Activated CD4-positive, alpha-beta T cell treated with anti-CD3 and anti-CD28 coated beads, Interleukin-2, Interleukin-4, amounts not matched to agents 100 ng/mL and 50 ng/mL, durations not matched to agents 16 hours and 8 hours (primary cell): ENCODE results near the gene PGGHG.

Experiments used
- DNase-seq: peaks from one replicate; pipeline ENCODE4 v3.0.0-alpha.2; 2020; ENCODE audit warnings: low spot score

PGGHG gene

DNA sequence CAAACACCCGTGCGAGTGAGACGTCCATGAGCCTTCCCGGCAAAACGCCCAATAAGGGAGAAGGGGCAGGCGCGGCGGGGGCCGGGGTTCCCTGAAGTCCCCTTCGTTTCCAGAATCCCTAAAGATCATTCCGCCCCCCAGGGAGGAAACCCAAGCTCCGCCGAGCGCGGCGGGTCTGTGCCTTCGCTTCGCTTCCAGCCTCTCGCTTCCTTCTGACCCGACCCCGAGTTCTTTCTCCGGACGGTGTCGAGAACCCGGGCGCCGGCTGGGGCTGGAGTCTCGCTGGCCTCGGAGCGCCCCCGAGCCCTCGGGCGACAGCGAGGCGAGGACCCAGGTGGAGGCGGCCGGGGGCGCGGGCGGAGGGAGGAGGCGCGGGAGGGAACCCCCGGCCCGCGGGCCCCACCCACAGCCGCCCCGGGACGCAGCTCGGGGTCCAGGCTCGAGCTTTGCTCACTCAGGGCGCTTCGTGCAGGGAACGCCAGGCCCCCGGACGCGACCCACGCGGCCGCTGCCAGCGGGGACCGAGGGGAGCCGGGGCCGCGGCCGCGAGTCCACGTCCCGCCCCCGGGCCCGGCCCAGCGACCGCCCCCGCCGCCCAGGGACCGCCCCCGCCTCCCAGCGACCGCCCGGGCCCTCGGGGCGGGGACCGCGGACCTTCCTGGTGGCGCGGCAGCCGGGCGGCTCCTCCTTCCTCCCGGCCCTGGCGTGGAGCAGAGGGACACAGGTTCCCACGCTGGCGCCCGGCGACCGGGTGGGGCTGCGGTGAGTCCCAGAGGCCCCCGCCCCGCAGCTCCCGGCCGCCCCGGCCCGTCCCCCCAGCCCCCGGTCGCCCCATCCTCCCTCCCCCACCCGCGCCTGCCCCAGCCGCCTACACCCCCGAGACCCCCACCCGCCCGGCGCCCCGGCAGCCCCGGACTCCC is at the start of gene PGGHG:
PGGHG (plus strand) TSS at position 649 of the 920 bp plus-strand sequence. CDS start 691 bp downstream, outside the sequence.
- no peak for DNase-seq

DNA sequence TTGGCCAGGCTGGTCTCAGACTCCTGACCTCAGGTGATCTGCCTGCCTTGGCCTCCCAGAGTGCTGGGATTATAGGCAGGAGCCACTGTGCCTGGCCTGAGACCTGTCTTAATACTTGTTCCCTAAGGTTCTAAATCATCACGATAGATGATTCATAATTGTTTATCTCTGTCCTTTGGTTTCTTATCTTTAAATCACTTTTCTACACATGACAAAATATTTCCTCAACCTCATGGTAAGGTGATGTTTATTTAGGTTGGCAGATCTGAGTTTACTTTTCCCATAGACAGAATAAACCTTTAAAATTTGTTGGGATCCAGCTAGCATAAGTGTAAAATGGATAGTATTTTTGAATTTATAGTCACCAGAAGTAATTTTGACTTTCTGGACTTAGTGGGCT is 48.6 kb upstream of the PGGHG start:
- no peak for DNase-seq

GRCh38 chr11:241634-242033 is 47.3 kb upstream of the PGGHG start:
- DNase-seq: no peak

DNA sequence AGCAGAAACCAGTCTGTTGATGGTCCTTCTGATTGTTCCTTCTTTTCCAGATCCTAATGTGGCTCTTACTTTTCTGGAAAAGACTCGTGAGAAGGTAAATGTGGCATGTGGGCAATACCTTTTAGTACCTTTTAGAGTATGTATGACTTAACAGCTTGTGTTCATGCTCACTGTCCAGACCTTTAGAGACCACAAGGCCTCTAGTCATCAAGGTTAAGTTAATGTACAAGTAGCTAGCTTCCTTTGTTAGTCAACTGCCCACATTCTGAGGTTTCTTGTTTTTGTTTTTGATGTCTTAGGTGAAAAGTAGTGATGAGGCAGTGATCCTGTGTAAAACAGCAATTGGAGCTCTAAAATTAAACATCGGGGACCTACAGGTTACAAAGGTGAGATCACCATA is 44.5 kb upstream of the PGGHG start:
- no peak for DNase-seq

DNA sequence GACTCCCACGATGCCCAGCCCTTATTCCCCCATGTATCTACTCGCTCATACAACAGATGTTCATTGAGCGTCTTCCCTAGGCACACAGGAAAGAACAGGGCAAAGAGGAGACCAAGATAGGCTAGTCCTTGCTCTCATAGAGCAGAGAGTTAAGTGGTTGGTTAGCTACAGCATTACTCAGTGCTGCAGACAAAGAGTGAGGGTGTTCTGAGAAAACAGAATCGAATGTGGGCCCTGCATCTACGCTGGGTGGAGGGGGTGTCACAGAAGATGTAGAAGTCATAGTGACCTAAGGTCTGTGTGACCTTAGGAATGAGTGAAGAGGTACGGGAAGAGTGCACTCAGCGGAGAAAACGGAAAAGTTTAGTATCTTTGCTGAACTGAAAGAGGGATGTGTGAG is 39.9 kb upstream of the PGGHG start:
- DNase-seq: no peak

DNA sequence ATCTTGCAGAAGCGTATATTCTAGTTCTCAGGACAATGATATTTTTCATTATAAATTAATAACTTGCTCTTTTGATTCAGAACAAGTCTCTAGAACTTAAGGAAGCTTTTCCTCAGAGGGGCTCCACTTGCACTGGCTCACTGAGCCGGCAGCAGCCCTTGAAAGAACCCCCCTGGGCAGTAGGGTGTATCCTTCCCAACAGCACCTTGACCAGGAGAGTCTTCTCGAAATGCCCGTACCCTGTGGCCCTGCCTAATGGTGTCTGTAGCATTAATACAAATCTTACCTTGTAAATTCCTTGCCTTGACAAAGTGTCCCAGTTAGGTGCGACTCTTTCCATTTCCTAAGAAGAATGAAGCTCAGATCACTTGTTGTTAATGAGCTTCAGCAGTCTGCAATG is 38.7 kb upstream of the PGGHG start:
- DNase-seq: no peak

DNA sequence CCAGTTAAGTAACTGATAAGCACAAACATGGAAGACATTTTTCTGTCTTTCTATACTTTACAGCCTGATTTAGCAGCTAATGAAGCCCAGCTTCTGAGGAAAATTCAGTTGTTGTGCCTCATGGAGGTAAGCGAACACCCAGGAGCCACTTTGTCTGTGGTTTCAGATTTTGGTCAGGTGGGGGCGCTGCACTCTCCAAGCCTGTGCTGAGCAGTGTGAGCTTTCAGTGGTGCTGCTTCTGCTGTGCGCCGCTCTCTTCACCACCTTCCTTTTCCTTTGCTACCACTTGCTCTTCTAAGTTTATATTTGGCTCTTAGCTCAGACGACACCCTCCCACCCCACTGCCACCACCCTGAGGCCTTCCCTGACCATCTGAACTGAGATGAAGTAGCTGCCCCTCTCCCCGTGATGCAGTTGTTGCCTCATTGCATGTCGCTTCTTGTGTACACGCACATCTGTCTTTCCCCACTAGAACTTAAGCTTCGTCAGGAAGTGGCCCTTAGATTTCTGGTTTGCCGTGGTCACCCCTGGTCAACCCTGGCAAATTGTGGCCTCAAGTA is 38.1 kb upstream of the PGGHG start:
- DNase-seq: peak; percentile 62

DNA sequence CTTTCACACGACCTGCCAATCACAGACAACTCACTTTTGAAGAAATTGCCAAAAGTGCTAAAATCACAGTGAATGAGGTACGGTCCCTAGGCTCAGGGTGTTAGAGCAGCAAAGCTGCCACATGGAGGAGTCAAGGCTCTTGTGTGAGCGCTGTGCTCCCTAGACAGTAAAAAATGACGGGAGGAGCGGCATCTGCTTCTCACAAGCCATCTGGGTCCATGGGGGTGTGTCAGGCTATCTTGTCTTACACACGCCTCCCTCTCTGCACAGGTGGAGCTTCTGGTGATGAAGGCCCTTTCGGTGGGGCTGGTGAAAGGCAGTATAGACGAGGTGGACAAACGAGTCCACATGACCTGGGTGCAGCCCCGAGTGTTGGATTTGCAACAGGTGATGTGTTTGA is 37.4 kb upstream of the PGGHG start:
- DNase-seq: no peak

GRCh38 chr11:252666-253065 is 36.3 kb upstream of the PGGHG start:
- no peak for DNase-seq

DNA sequence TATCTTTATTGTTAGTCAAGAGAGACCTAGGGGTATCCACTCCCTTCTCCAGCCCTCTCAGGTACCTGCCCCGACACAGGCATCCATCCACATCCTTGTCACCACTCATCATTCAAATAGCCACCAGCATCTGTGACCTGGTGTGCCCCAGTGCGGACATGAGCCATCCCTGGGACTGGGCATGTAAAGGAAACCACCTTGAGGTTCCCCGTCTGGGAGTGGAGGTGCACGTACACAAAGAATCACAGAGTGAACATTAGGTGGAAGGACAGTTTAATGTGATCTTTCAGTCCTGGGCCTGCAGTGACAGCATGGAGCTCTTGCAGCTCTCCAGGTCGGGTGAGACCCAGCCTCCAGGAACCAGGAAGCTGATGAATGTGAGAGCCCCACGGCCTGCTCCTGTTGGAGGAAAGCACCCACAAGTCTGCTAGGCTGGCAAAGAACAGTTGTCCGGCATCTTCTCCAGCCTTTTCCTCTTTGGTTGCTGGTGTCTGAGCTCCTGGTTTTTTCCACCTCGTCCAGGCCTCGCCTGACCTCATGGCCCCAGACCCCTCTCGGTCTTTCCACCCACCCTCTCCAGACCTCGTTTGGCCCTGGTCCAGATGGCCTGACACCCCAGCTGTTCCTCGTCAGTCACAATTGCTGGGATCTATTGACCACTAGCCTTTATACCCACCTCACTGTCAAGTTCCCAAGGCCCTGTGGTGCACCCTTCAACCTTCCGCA is 35.6 kb upstream of the PGGHG start:
- no peak for DNase-seq

- DNase-seq: no peak
These were observed 35.0 kb upstream of the PGGHG start for GRCh38 chr11:253886-254270.

GRCh38 chr11:255176-255575 is 33.8 kb upstream of the PGGHG start:
- DNase-seq: no peak

GRCh38 chr11:255816-256215 is 33.1 kb upstream of the PGGHG start:
- no peak for DNase-seq

DNA sequence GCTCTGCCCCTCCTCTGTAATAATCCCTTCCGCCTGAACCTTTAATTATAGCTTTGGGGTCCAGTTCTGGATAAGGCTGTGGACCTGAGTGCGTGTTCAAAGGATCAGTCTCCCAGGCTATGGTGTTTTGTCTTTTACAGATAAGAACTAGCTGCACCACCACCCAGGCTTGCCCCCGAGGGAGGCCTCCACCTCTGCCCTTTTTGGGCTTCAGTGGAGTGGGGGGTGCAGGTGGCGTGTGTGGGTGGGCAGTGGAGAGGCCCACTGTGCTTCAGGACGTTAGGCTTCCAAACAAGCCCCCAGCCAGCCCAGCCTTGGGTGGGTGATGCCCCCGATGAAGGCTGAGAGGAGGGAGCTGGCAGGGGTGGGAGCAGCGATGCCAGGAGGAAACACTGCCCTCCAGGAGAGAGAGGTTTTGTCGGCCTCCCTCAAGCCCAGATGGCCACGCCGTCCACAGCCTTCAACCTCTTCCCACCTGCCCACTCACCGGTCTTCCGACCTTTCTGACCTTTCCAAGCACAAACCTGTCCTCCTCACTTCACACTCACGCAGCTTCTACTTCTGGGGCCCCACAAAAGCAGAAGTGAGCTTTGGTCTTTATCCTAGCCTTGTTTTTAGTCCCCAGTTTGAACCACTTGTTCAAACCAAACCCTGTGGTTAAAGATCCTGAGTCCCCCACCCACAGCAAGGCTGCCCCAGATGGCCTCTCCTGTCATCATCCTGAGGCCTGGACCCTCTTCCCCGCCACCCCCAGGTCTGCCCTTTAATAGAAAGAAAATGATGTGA is 31.8 kb upstream of the PGGHG start:
- DNase-seq: no peak

GRCh38 chr11:257766-258493 is 31.0 kb upstream of the PGGHG start:
- no peak for DNase-seq

DNA sequence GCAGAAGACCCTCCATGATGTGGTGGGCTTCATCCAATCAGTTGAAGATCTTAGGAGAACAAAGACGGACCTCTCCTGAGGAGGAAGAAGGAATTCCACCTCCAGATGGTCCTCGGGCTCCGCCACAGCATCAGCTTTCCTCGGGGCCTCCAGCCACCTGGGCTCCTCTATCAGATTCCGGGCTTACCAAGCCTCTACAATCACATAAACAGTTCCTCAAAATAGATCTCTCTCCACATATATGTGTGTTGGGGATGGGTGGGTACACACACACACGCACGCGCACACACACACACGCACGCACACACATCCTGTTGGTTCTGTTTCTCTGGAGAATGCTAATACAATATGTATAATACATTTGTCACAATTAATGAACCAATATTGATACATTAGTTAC is 29.5 kb upstream of the PGGHG start:
- no peak for DNase-seq

DNA sequence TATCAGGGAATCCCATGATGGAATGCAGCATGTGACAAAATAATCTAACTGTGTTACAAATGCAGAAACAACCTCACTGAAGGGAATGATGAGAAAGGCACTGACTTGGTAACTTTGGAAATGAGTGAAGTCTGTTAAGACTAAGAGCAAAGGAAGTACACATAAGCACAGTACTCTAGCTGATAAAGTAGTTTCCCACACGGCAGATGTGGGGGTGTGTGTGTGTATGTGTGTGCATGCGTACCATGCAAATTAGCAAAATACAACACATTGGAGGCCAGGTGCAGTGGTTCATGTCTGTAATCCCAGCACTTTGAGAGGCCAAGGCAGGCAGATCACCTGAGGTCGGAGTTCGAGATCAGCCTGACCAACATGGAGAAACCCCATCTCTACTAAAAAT is 27.3 kb upstream of the PGGHG start:
- DNase-seq: no peak

- DNase-seq: no peak
These were observed 22.1 kb upstream of the PGGHG start for GRCh38 chr11:266676-267439.

DNA sequence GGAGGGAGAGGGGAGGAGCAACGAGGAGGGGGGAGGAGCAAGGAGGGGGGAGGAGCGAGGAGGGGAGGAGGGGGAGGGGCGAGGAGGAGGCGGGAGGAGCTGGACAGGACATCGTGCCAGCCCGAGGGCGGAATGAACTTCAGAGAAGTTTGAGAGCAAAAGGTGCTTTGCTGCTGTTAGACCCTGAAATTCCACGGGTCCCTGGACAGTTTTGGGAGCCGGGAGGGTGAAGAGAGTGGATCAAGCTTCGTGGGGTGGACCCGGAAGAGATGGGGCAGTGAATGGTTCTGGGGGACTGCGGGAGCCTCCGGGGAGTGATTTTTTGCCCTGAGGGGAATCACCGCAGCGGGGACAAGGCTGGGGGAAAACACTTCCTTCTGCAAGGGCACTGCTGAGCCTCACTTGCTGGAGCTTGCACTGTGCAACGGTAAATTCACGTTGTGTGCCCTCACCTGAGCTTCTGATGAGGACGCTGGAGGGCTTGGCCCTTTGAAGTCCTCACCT is 21.4 kb upstream of the PGGHG start:
- peak; percentile 22 for DNase-seq

GRCh38 chr11:268716-269145 is 20.2 kb upstream of the PGGHG start:
- peak; percentile 57 for DNase-seq
